NCI-H128 (cell line): ENCODE data around the gene ST6GAL1.
"Not testable (repeated sequence)": the region's sequence is repeated elsewhere in the genome, so short reads cannot be mapped to it uniquely, and the experiment has no call there.

Experiments used
- DNase-seq: peaks from one replicate; lab custom pipeline; 2025; ENCODE audit not compliant: unreplicated experiment; lab: John Stamatoyannopoulos, UW

ST6GAL1 gene

DNA sequence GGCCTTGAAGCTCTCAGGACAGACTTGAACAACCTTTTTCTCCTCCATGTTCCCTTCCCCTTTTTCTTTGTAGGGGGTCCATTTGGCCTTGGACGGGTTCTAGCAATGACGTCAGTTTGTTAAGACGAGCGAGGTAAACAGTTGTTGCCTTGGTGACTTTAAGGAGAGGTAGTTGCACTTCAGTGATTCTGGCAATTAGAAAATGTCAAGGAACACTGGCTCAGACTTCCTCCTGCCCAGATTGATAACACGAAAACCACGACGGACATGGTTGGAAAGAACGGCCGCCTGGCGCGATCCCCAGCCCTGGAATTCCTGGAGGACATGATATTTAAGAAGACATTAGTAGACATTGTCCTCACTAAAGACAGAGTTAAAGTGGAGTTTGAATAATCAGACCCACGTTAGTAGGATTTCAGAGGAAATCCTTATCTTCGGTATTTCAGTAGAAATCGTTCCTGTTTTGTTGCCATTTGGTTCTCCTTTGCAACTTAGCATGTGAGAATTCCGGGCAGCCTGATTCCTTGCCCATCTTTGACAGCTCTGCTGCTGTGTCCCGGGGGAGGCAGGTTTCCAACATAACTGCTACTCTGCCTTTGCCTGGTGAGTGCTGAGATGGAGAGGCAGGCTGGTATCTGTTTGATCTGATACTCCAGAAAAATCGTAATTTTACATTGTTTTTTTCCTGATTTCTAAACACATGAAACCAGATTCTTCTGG is 87.3 kb downstream of the ST6GAL1 start:
- DNase-seq, result no peak

DNA sequence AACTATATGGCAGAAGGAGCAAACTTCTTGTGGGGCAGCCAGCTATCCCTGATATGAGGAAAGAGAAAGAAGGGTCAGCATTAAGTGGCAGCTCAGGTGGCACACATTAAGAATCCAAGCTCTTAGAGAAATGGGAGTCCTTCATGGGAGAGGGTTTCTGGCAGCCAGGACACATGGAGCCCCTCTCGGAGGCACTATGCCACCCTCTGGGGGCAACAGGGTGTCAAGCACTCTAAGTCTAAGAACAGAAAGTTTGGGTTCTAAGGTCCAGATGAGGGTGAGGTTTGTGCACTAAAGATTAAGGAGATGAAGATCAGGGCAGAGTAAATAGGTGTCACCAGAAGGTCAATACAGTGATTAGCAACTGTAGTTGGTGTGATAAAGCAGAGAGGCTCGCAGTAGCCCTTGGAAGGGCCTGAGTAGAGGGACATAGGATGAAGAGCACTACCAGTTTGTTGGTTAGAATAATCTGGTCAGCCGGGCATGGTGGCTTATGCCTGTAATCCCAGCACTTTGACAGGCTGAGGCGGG is 89.3 kb downstream of the ST6GAL1 start:
- DNase-seq, result no peak

DNA sequence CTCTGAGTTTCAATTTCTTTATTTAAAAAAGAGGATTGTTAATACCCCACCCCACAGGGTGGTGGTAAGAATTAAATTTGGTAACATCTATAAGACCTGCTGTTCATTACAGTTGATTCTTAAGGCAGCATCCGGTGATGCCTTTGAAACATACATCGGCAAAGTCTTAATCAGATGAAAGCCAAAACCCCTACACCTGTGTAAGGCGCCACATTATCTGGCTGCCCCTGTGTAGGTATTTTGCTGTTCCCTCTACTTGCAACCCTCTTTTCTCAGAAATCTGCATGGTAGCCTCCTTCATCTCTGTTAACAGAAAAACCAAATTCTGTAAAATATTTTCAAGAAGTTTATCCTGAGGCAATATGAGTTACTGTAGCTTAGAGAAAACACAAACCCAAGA is 90.0 kb downstream of the ST6GAL1 start:
- no peak for DNase-seq

DNA sequence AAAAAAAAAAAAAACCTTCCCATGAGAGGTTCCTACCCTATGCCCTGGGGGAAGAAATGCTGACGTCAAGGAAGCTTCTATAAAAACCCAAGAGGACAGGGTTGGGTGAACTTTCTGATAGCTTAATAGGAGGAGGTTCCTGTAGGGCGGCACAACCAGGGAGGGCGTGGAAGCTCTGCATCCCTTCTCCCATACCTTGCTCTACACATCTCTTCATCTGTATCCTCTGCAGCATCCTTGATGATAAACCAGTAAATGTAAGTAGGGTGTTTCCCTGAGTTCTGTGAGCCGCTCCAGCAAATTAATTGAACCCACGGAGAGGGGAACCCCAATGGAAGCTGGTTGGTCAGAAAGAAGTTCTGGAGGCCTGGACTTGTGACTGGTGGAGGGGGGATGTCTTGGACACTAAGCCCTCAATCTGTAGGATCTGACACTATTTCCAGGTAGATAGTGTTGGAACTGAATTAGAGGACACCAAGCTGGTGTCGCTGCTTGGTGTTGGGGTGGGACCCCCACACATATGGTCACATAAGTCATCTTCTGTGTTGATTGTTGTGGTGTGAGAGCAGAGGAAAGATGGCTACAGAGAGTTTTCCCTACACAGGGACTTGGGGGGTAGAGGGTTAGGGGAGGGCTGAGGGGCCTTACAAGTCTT is 91.5 kb downstream of the ST6GAL1 start:
- no peak for DNase-seq

DNA sequence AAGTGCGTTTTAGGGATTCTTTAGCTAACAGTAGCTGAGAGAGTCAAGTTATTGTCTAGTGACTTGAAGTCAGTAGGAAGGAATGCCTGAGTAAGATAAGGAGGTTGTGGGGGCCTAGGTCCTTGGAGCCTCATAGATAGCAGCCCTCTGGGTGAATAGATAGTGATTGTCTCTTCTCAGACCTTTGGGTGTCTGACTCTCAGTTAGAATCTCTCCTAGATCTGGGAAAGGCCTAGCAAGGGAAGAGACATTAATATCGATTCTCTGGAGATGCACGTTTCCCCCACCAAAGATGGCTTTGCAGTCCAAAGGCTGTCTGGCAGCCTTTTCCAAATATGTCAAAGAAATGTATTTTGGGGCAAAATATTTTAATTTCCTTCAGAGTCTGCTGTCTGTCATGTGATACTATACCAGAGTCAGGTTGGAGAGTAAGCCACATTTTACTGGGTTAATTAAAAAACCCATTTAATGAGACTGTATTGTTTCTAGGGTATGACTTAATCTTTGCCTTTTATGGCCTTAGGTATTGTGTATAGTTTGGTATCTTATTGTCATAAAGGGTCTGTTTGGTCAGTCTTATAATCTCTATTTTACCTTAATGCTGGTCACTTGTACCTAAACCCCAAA is 92.2 kb downstream of the ST6GAL1 start:
- DNase-seq, result no peak

DNA sequence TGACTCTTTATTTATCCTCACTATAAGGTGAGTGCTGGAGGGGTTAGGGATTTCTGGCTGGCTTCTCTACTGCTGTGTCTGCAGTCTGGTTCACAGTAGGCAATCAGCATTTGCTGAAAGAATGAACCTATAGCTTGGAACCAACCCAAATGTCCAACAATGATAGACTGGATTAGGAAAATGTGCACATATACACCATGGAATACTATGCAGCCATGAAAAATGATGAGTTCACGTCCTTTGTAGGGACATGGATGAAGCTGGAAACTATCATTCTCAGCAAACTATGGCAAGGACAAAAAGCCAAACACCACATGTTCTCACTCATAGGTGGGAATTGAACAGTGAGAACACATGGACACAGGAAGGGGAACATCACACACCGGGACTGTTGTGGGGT is 93.0 kb downstream of the ST6GAL1 start:
- DNase-seq, result not testable (repeated sequence)

DNA sequence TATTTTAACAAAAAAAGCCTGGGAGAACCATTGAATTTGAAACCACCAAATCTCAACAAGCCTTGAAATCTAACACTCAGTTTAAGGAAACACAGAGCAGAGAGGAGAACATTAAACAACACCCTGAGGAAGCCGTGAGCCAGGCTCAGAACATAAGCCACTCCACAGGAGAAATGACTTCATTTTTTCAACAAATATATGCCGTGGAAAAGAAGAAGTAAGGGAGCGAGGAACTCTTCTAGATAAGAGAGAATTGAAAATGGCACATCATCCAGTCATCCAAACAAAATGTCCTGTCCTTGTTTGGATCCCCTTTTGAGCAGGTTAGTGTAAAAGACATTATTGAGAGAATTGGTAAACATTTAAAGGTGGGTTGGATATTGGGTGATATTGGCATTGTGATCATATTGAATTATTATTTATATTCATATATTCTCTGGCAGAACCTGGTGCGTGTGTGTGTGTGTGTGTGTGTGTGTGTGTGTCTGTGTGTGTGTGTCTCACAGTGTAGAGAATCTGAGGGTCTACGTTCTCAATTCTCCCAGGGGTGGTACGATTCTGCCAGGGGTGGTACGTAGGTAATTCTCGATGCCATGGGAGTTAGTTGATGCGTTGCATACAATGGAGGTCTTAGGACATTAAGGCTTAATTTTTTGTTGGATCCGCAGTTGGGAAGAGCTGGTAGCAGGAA is 94.4 kb downstream of the ST6GAL1 start:
- DNase-seq, result no peak

DNA sequence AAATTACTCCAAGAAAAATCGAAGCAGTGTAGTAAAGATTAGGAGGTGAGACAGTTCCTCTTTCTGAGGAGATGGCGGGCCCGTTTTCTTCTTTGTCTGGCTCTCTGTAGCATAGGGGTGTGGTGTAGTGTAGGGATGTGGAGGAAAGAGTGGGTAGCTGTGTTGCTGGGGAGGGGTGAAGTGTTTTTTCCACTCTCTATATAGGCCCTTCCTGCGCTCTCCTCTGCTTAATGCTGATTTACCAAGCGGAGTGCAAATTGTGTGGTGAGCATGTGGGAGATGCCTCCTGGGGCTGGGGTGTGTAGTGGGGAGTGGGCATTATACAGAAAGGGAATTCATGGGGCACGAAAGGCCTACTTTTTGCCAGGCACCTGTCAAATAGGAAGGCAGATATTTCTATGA is 94.9 kb downstream of the ST6GAL1 start:
- no peak for DNase-seq

DNA sequence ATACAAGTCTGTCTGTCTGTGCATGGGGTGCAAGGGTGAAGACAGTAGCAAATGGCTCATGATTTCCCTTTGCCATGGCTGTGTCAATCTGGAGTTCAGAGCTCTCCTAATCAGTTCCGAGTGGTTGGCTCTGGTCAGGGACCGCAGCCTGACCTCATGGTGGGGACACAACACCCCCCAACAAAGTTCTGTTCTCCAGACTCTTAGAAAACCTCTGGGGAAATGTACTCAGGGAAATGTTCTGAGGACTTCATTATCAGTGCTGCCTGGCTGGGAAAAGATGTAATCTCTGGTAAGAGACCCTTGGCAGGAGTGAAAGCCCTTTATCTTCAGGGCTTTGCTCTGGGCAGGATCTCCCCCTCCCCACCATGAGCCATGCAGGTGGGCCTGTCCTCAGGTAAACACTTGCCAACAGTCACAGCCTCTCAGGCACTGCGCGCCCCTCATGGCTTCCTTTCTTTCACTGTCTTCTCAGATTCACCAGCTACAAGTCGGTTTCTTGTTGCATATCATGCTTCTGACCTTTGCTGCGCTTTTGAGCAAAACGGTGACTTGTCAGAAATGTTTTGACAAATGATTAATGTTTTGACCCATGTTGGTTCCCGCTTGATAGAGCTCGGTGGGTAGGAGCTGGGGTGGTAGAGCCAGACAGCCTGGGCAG is 95.5 kb downstream of the ST6GAL1 start:
- no peak for DNase-seq

DNA sequence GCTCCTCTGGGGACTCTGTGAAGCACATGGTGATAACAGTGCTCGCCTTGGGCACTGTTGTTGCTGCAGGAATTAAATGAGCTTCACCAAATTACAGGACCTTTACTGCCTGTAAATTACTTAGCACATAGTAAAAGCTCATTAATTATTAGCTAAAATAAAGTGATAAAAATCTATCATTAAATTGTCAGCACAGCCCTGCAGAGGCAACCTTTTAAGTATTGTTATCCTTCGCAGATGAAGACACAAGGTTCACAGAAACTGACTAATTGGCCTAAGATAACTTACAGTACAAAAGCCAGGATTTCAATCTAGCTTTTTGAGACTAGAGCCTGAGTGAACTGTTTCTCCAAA is 96.0 kb downstream of the ST6GAL1 start:
- no peak for DNase-seq

DNA sequence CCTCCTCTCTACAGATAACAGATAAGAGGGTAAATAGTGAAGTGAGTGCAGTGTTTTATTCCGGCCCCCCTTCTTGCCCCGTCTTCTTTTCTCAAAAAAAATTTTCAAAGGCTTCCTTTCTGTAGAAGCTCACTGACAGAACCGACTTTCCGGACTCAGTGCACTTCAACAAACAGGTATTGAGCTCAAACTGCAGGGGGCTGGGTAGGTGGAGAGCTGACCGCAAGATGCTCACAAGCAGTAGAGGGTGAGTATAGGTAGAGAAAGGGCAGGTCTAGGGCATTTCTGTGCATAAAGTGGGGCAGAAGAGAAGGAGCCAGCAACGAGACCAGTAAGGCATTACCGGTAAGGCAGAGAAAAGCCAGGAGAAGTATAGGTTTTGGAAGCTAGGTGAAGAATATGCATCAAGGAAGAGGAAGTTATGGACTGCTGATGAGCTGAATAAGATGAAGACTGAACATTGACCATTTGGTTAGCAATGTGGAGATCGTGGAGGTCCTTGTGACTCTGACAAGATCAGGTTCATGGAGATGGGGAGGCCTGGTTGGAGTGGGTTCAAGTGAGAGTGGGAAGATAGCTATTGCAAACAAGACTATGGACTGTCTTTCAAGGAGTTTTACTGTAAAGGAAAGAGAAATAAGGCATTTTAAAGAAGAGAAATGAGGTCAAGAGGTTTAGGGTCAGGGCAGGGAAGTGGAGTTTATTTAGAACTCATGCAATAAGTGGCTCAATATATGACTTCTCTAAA is 97.4 kb downstream of the ST6GAL1 start:
- DNase-seq, result no peak

DNA sequence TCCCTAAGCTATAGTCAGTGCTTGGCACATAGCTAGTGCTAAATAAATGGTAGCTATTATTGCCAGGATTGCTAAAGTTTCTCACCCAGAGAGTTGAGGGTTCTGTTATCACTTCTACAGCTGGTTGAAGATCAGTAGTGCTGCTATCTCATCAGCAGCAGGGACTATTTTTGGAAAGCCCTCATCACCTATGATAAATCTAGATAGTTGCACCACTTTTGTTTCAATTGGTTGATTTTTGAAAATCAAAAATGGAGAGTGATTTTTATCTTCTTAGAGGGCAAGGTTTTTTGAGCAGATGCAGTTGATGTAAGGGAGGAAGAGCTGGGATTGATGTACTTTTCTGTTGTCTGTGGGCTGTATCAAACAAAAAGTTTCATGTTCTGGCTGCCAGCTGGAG is 101.6 kb downstream of the ST6GAL1 start:
- no peak for DNase-seq

DNA sequence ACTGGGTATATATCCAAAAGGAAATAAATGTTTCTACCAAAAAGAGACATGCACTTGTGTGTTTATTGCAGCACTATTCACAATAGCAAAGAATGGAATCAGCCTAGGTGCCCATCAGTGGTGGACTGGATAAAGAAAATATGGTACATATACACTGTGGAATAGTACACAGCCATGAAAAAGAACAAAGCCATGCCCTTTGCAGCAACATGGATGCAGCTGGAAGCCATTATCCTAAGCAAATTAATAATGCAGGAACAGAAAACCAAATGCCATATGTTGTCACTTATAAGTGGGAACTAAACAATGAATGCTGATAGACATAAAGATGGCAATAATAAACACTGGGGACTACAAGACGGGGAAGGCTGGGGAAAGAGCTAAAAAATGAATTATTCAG is 106.1 kb downstream of the ST6GAL1 start:
- no peak for DNase-seq

DNA sequence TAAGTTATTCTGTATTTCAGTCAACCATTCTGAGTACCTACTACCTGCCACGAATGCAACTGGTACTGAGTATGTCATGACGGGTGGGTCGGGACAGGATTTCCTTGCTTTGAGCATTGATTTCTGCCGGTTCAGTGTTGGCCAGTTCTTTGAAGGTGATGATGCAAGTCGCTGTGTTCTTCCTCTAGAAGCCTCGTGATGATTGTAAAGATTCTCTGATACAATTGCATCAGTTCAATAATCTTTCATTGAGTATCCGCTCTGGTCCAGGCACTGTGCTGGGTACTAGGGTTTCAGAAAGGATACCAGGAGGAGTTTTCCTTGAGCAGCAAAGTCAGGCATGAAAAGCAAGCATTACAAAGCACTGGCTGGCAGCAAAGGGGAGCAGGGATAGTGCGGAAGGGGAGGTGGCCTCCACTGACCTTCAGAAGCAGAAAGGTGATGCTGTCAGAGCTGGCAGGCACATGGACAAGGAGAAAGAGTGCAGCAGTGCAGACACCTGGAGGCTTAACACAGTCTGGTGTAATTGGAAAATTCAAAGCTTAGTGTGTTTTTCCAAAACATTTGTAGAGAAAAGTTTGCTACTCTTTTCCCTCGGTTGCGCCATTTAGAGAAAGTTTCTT is 108.9 kb downstream of the ST6GAL1 start:
- DNase-seq, result no peak

DNA sequence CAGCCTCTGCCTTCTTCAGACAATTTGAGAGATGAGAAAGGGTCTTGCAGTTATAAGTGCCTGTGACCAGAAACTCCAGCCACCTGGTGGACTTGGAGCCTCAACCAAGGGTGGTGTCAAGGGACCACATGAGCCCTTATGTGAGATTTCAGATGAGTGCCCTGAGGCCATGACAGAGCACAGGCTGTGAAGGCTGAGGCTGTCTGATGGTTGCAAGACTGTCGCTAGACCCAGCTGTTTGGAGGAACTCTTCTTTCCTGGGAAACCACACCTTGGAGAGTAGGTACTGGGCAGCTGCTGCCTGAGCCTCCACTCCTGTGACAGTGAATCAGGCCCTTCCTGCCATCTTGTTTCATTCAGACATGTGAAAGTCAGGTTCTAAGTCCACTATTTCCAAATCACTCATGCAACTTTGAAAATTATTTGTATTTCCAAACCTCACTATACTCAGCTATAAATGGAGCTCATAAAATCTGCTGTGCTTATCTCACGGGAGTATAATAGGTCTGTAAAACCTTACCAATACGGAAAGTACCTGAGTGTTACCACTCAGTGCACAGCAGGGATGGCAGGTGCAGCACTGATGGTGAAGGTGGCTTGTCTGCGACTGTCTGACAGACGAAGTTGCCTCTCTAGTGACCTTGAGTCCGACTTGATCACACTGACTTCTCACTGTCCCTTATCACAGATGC is 109.5 kb downstream of the ST6GAL1 start:
- DNase-seq, result no peak

DNA sequence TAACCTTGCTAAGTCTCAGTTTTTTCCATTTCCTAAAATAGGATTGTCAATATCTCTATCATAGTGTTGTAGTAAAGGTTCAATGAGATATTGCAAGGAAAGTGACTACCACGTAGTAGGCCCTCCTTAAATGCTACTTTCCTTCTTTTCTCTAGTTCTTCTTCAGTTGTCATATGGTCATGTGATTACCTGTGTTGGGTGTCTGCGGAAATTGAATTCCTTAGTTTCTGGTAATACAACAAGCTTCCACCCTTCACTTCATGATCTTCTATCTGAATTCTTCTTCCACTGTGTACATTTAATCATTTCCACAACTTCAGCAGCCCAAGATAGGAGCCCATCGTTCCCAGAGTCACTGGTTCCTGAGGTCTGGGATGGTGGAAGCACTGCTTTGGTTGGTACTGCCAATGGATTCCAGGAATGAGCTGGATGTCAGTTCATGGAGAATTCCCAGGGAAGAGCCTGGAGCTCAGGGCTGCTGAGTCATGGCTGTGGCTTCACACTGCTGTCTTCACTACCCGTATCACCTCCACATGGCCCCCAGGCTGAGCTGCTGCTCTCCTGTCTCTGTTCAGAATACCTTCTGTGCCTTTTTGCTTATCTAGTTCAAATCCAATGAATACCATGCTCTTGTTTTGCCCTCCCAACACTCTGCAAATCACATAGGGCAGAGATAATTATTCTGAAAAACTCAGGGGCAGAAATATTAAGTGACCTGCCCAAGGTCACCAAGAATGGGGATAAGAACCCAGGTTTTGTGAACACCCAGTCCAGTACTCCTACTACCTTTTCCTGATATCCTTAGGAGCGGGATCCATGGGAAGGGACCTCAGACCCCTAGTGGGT is 110.4 kb downstream of the ST6GAL1 start:
- no peak for DNase-seq

DNA sequence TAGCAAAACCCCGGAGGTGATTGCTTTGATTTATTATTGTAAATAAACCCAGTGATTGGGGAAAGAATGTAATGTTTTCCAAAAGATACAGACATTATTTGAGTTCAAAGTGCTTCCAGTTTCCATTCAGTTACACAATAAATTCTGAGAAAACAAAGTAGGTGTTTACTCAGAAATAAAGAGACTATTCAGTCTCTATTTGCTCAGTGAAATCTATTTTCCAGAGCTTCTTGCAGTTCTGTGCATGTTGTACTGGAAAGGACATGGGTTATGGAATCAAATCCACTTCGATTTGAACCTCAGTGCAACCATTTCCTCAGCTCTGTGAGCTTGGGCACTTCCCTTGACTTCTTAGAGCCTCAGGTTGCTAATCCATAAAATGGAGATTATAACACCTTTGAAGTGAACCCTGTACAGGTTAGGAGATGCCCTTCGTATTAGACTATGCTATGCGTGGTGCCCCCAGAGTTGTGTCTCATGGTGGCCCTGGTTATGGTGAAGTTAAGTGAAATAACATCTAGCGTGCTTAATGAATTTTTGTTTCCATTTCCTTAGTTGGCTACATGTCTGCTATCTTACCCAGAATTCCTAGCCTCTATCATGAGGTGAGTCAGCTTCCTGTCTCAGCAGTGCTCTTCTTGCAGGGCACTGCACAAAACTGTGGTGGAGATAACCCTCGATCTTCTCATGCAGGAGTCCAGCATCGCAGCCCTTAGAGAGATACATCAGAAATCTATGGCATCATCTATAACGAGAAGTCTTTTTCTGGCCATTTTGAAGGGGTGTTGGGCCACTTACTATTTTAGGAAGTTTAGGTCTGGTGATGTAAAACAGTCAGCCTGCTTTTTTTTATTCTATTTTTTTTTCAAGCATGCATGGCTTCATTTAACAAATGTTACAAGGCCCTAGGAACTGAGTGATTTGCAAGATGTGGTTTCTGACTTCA is 111.3 kb downstream of the ST6GAL1 start:
- no peak for DNase-seq
